GM12891 (cell line): ENCODE results near the gene LCE2B.

Experiments
- PAX5 ChIP-seq: IDR thresholded peaks from 2 replicates; pipeline ENCODE4 v1.6.1; 2011; ENCODE audit warnings: low read length, moderate library complexity, mild to moderate bottlenecking; ENCODE audit not compliant: insufficient read depth, severe bottlenecking
- POLR2A ChIP-seq: IDR thresholded peaks from 2 replicates; pipeline ENCODE4 v1.6.1; 2011; ENCODE audit warnings: low read depth, low read length, control low read depth
- POLR2AphosphoS5 ChIP-seq: IDR thresholded peaks from 2 replicates; pipeline ENCODE4 v1.6.1; 2011; ENCODE audit warnings: low read depth, low read length, control low read depth
- POU2F2 ChIP-seq: IDR thresholded peaks from 2 replicates; pipeline ENCODE4 v1.6.1; 2011; ENCODE audit warnings: low read depth, mild to moderate bottlenecking, control low read depth, low read length, moderate library complexity
- SPI1 ChIP-seq: IDR thresholded peaks from 2 replicates; pipeline ENCODE4 v1.6.1; 2011; ENCODE audit warnings: low read depth, low read length, control low read depth
- TAF1 ChIP-seq: IDR thresholded peaks from 2 replicates; pipeline ENCODE4 v1.6.1; 2011; ENCODE audit warnings: low read depth, low read length, control low read depth

DNA sequence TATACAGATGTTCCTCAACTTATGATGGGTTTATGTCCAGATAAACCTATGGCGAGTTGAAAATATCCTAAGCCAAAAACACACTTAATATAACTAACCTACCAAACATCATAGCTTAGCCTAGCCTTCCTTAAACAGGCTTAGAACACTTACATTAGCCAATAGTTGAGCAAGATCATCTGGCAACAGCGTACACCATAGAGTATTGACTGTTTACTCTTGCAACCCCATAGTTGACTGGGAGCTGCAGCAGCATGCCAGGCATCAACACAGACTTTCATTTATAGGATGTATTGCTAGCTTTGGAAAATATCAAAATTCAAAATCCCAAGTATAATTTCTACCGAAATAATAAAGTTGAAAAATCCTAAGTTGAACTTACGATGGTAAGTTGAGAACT is 28.2 kb upstream of the LCE2B start:
- TF ChIP-seq SPI1 (no peak), POLR2A (no peak), TAF1 (no peak), POLR2AphosphoS5 (no peak), PAX5 (no peak), POU2F2 (no peak)
